Mesangial cell (primary cell): ENCODE results near the gene FXN. TPM values are rescaled to one million over a fixed set of nuclear protein-coding genes. Genes with fewer than 3 reads are reported as not detected.

Source experiments
- total RNA-seq: library from RNA; depleted of rRNA; stranded (reverse); fragments of >200 nt; gene quantifications from 2 replicates; pipeline ENCODE4 v1.2.3, GENCODE V29; 2015

The FXN gene
- total RNA-seq = 9.4 and 13.0 TPM in 2 replicates

DNA sequence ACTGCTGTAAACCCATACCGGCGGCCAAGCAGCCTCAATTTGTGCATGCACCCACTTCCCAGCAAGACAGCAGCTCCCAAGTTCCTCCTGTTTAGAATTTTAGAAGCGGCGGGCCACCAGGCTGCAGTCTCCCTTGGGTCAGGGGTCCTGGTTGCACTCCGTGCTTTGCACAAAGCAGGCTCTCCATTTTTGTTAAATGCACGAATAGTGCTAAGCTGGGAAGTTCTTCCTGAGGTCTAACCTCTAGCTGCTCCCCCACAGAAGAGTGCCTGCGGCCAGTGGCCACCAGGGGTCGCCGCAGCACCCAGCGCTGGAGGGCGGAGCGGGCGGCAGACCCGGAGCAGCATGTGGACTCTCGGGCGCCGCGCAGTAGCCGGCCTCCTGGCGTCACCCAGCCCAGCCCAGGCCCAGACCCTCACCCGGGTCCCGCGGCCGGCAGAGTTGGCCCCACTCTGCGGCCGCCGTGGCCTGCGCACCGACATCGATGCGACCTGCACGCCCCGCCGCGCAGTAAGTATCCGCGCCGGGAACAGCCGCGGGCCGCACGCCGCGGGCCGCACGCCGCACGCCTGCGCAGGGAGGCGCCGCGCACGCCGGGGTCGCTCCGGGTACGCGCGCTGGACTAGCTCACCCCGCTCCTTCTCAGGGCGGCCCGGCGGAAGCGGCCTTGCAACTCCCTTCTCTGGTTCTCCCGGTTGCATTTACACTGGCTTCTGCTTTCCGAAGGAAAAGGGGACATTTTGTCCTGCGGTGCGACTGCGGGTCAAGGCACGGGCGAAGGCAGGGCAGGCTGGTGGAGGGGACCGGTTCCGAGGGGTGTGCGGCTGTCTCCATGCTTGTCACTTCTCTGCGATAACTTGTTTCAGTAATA is at the start of gene FXN:
TSS of gene FXN (plus strand) at position 315 of the 871 bp plus-strand sequence. CDS start at position 346, 31 bp downstream.

GRCh38 chr9:69014013-69014412 is 21.5 kb upstream of the FXN start, which contains the start of gene PRKACG:
TSS of gene PRKACG (minus strand) at chr9:69014113. CDS start at chr9:69014092, 21 bp downstream.

Other genes with a start within 250 kb of the FXN start
- not detected in 2 replicates for gene PRKACG, start 21.6 kb upstream of the FXN start, total RNA-seq
- gene TJP2, start 138.5 kb downstream of the FXN start, total RNA-seq = 136 and 188 TPM in 2 replicates